Suprapubic skin (tissue), 3 donors: ENCODE measurements around the gene E2F1.

ENCODE experiments used
- CTCF ChIP-seq, 2 donors: fragments of 200-600 bp in 1 of 2; fragments of 450-650 bp in 1 of 2; sonication (generic) in 1 of 2; IDR thresholded peaks; one replicate each; pipeline ENCODE4 v1.5.1; 2016 to 2019; ENCODE audit warnings: antibody characterized with exemption in 2 of 2, mild to moderate bottlenecking in 1 of 2, moderate library complexity in 1 of 2
- POLR2A ChIP-seq, 2 donors: fragments of 450-650 bp; IDR thresholded peaks; one replicate each; pipeline ENCODE4 v1.6.1; 2017; ENCODE audit warnings: antibody characterized with exemption in 2 of 2, mild to moderate bottlenecking in 2 of 2, moderate library complexity in 2 of 2

GRCh38 chr20:33733654-33734576 lies 47.7 kb upstream of the E2F1 start:
- TF ChIP-seq POLR2A (IDR thresholded peaks at IDR 0.05), result no peak
- TF ChIP-seq CTCF (IDR thresholded peaks at IDR 0.05), result no peak
